ENCODE results near the gene ATP11A. TPM values are rescaled to one million over a fixed set of nuclear protein-coding genes. Genes with fewer than 3 reads are reported as not detected.

The ATP11A gene
- total RNA-seq, 1 experiment from 2014 or later: 41.2 TPM

DNA sequence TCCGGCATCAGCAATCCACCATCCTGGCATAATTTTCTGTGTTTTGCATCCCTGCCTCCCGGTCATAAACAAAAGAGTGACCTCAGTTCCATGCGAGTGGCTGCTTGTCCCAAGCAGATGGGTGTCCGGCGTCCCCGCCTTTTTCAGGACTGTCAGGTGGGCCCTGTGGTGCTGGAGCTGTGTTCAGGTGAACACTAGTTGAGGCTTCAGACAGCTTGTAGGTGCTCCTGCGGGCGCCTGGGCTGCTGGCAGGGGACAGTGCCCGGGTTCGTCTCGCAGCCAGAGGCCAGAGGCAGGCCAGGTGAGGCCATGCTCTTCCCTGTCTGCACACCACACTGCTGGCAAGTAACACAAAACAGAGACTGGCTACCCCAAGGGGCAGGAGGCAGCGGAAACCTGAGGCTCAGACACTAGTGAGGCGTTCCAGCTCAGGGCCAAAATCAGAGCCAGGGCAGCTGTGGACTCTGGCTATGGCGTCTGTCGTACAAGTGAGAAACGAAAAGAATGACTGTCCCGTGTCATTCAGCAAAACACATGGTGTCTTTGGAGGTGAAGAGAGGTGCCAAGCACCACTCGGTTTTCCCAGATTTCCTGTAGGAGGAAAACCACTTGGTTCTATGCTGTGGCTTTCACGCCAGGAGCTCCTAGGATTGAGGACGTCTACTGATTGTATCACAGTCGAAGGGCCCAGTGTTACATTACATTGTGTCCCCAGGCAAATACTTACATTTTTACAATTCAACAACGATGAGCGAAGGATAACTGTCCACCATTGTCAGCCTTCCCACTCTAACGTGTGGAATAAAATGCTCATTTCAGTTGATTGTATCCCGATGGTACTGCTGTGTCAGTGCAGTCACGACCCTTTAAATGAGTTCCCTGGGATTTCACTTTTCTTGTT lies 104.0 kb downstream of the ATP11A start:
- no peak for DNase-seq (ENCODE audit: unreplicated experiment)
- no peaks in the 10 kb centered on the region for H3K27me3 Mint-ChIP-seq (ENCODE audit: insufficient read depth, unreplicated experiment)
- H3K4me1 Mint-ChIP-seq (ENCODE audit: insufficient read depth, unreplicated experiment): no peaks in the 10 kb centered on the region
- H3K36me3 Mint-ChIP-seq (ENCODE audit: insufficient read depth, unreplicated experiment): peaks cover 19% of the 10 kb centered on the region
- H3K4me3 Mint-ChIP-seq (ENCODE audit: unreplicated experiment): no peak overlapping the region
- intact Hi-C loops (cut with micrococcal nuclease): no loop called here
- H3K27ac Mint-ChIP-seq (ENCODE audit: low read depth, unreplicated experiment): no peak overlapping the region
- H3K9me3 Mint-ChIP-seq (ENCODE audit: unreplicated experiment): peaks cover 3% of the 10 kb centered on the region
- CTCF ChIA-PET: interaction anchor here (0.6 kb wide), 2 partner anchors 500 to 798 kb away, joined by 3 read pairs; no protein-coding TSS in a partner anchor
- POLR2A ChIA-PET: no interaction called here
- no TSS peak for BruUV-seq (replicated peaks)
- TF ChIP-seq, protein P1, sequence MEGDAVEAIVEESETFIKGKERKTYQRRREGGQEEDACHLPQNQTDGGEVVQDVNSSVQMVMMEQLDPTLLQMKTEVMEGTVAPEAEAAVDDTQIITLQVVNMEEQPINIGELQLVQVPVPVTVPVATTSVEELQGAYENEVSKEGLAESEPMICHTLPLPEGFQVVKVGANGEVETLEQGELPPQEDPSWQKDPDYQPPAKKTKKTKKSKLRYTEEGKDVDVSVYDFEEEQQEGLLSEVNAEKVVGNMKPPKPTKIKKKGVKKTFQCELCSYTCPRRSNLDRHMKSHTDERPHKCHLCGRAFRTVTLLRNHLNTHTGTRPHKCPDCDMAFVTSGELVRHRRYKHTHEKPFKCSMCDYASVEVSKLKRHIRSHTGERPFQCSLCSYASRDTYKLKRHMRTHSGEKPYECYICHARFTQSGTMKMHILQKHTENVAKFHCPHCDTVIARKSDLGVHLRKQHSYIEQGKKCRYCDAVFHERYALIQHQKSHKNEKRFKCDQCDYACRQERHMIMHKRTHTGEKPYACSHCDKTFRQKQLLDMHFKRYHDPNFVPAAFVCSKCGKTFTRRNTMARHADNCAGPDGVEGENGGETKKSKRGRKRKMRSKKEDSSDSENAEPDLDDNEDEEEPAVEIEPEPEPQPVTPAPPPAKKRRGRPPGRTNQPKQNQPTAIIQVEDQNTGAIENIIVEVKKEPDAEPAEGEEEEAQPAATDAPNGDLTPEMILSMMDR (IDR thresholded peaks at IDR 0.05; ENCODE audit: unreplicated experiment): no peak

DNA sequence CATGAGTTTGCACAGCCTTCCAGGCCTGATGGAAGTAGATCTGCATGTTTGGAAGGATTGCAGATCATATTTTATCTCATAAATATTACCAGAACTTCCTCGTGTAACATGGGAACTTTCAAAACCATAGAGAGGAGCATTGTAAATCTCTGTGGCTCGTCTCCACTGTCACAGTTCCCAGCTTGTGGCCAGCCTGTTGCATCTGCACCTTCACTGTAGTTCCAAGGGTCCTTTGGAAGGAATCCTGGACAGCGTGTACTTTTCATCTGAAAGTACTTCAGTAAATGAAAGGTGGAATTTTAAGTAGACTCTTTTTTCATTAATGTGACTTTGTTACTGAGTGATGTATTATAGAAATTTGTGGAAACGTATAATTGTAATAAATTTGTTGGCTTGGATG lies 105.4 kb downstream of the ATP11A start:
- no TSS peak for BruUV-seq (replicated peaks)
- Mint-ChIP-seq H3K27me3 (ENCODE audit: insufficient read depth, unreplicated experiment) (no peaks in the 10 kb centered on the region), H3K27ac (ENCODE audit: low read depth, unreplicated experiment) (no peak overlapping the region), H3K4me1 (ENCODE audit: insufficient read depth, unreplicated experiment) (no peaks in the 10 kb centered on the region), H3K4me3 (ENCODE audit: unreplicated experiment) (no peak overlapping the region), H3K9me3 (ENCODE audit: unreplicated experiment) (peaks cover 11% of the 10 kb centered on the region), H3K36me3 (ENCODE audit: insufficient read depth, unreplicated experiment) (peaks cover 19% of the 10 kb centered on the region)
- intact Hi-C loops (cut with micrococcal nuclease): no loop called here
- POLR2A ChIA-PET: no interaction called here
- DNase-seq (ENCODE audit: unreplicated experiment): no peak
- TF ChIP-seq, protein P1 (IDR thresholded peaks at IDR 0.05; ENCODE audit: unreplicated experiment): no peak
- CTCF ChIA-PET: no interaction called here

- no peak for DNase-seq (ENCODE audit: unreplicated experiment)
- H3K4me1 Mint-ChIP-seq (ENCODE audit: insufficient read depth, unreplicated experiment): no peaks in the 10 kb centered on the region
- H3K36me3 Mint-ChIP-seq (ENCODE audit: insufficient read depth, unreplicated experiment): peaks cover 19% of the 10 kb centered on the region
- ChIA-PET POLR2A (interaction anchor here (0.6 kb wide), 1 partner anchor 806 kb away, joined by 6 read pairs; no protein-coding TSS in a partner anchor), CTCF (interaction anchor here (0.8 kb wide), 1 partner anchor 1435 kb away, joined by 4 read pairs; no protein-coding TSS in a partner anchor)
- no TSS peak for BruUV-seq (replicated peaks)
- H3K9me3 Mint-ChIP-seq (ENCODE audit: unreplicated experiment): peaks cover 11% of the 10 kb centered on the region
- no peaks in the 10 kb centered on the region for H3K27me3 Mint-ChIP-seq (ENCODE audit: insufficient read depth, unreplicated experiment)
- intact Hi-C loops (cut with micrococcal nuclease): no loop called here
- TF ChIP-seq, protein P1 (IDR thresholded peaks at IDR 0.05; ENCODE audit: unreplicated experiment): no peak
- H3K27ac Mint-ChIP-seq (ENCODE audit: low read depth, unreplicated experiment): no peak overlapping the region
- no peak overlapping the region for H3K4me3 Mint-ChIP-seq (ENCODE audit: unreplicated experiment)
These were observed 106.5 kb downstream of the ATP11A start for GRCh38 chr13:112796190-112796915.

GRCh38 chr13:112799394-112799793 lies 109.6 kb downstream of the ATP11A start:
- POLR2A ChIA-PET: no interaction called here
- no peak overlapping the region for H3K4me3 Mint-ChIP-seq (ENCODE audit: unreplicated experiment)
- H3K9me3 Mint-ChIP-seq (ENCODE audit: unreplicated experiment): peaks cover 11% of the 10 kb centered on the region

More at GRCh38 chr13:112799394-112799793, 109.6 kb downstream of the ATP11A start:
- Mint-ChIP-seq H3K27ac (ENCODE audit: low read depth, unreplicated experiment) (no peak overlapping the region), H3K27me3 (ENCODE audit: insufficient read depth, unreplicated experiment) (no peaks in the 10 kb centered on the region), H3K36me3 (ENCODE audit: insufficient read depth, unreplicated experiment) (peaks cover 12% of the 10 kb centered on the region), H3K4me1 (ENCODE audit: insufficient read depth, unreplicated experiment) (no peaks in the 10 kb centered on the region)
- intact Hi-C loops (cut with micrococcal nuclease): no loop called here
- CTCF ChIA-PET: no interaction called here
- DNase-seq (ENCODE audit: unreplicated experiment): no peak
- no TSS peak for BruUV-seq (replicated peaks)
- TF ChIP-seq, protein P1 (IDR thresholded peaks at IDR 0.05; ENCODE audit: unreplicated experiment): no peak

All from MCF 10A (cell line).